K562 (cell line): ENCODE data around the gene TICAM1. TPM values are rescaled to one million over a fixed set of nuclear protein-coding genes. Genes with fewer than 3 reads are reported as not detected.

ENCODE experiments used
- BCOR ChIP-seq: fragments of 450-650 bp; IDR thresholded peaks from 2 replicates; pipeline ENCODE4 v1.6.1; 2016
- CAMTA2 ChIP-seq: fragments of 250-450 bp; sonication (Bioruptor Pico); conservative IDR thresholded peaks from 2 replicates; pipeline ENCODE4 v1.5.1; 2022
- COPS2 ChIP-seq: fragments of 450-650 bp; conservative IDR thresholded peaks from 2 replicates; pipeline ENCODE4 v1.6.1; 2016; ENCODE audit warnings: mild to moderate bottlenecking, moderate library complexity
- EZH2 ChIP-seq: IDR thresholded peaks from 2 replicates; pipeline ENCODE4 v1.6.1; 2012; ENCODE audit warnings: low read depth, mild to moderate bottlenecking, inconsistent platforms, low read length, borderline replicate concordance
- FOXK2 ChIP-seq, 2 experiments: fragments of 450-650 bp; IDR thresholded peaks in 1 of 2; conservative IDR thresholded peaks in 1 of 2; 2 replicates each; pipeline ENCODE4 v1.6.1; 2016; ENCODE audit warnings: low read depth in 2 of 2, mild to moderate bottlenecking in 1 of 2
- HNRNPUL1 ChIP-seq: fragments of 200-400 bp; formaldehyde crosslinking; IDR thresholded peaks from 2 replicates; pipeline ENCODE4 v1.6.1; 2017; ENCODE audit warnings: low read length
- HSF4 ChIP-seq: fragments of 250-450 bp; sonication (Bioruptor Pico); IDR thresholded peaks from 2 replicates; pipeline ENCODE4 v2.1.2; 2022; ENCODE audit warnings: mild to moderate bottlenecking, moderate library complexity, borderline replicate concordance
- JUND ChIP-seq, 2 experiments: IDR thresholded peaks; 2 replicates in 1 of 2; 3 replicates in 1 of 2; pipeline ENCODE4 v1.6.1; 2011; ENCODE audit warnings: borderline replicate concordance in 2 of 2, low read depth in 2 of 2, low read length in 2 of 2, improper control_type of control experiment in 1 of 2, missing biosample characterization in 1 of 2, missing genetic modification characterization in 1 of 2, missing genetic modification reagents in 1 of 2
- KLF1 ChIP-seq: fragments of 450-650 bp; IDR thresholded peaks from 2 replicates; pipeline ENCODE4 v1.6.1; 2016; ENCODE audit warnings: missing genetic modification characterization, missing compliant biosample characterization
- NCOR1 ChIP-seq: fragments of 450-650 bp; IDR thresholded peaks from 2 replicates; pipeline ENCODE4 v1.6.1; 2016; ENCODE audit warnings: mild to moderate bottlenecking, moderate library complexity
- PRMT5 ChIP-seq: sonication (generic); formaldehyde crosslinking; IDR thresholded peaks from 2 replicates; pipeline ENCODE4 v1.5.0; 2020; ENCODE audit warnings: missing genetic modification reagents
- SMARCA5 ChIP-seq: fragments of 450-650 bp; IDR thresholded peaks from 2 replicates; pipeline ENCODE4 v1.6.1; 2016
- SNIP1 ChIP-seq: fragments of 450-650 bp; IDR thresholded peaks from 2 replicates; pipeline ENCODE4 v1.7.1; 2017; ENCODE audit warnings: low read depth, mild to moderate bottlenecking
- THRA ChIP-seq: fragments of 450-650 bp; IDR thresholded peaks from 2 replicates; pipeline ENCODE4 v1.6.1; 2017; ENCODE audit warnings: mild to moderate bottlenecking, moderate library complexity
- ZNF384 ChIP-seq: IDR thresholded peaks from 2 replicates; pipeline ENCODE4 v1.6.1; 2012; ENCODE audit warnings: low read depth, low read length, improper control_type of control experiment
- ZNF41 ChIP-seq: fragments of 250-450 bp; sonication (Bioruptor Pico); conservative IDR thresholded peaks from 2 replicates; pipeline ENCODE4 v1.4.0; 2020; ENCODE audit warnings: mild to moderate bottlenecking
- ZNF444 ChIP-seq: fragments of 250-450 bp; sonication (Bioruptor Pico); IDR thresholded peaks from 2 replicates; pipeline ENCODE4 v1.4.0; 2020; ENCODE audit warnings: mild to moderate bottlenecking, moderate library complexity
- ZNF589 ChIP-seq: fragments of 200-800 bp; sonication (Bioruptor generic); IDR thresholded peaks from 2 replicates; pipeline ENCODE4 v1.6.1; 2016; ENCODE audit warnings: low read depth, missing genetic modification characterization, missing compliant biosample characterization
- polyA plus RNA-seq, 8 experiments: library from polyadenylated mRNA; depleted of rRNA in 4 of 8; stranded (reverse) in 5 of 8; unstranded in 3 of 8; fragments of >200 nt; fragmentation: Nextera tagmentation in 2 of 8; fragmentation: Illumina TruSeq in 1 of 8; extraction: Ambion mirVana in 2 of 8; extraction: Trizol in 1 of 8; gene quantifications; 2 replicates each; pipeline versions ENCODE4 v1.2.1 to v1.2.3, GENCODE V29; 2011 to 2014; ENCODE audit warnings: inconsistent platforms in 1 of 8, missing spikeins in 1 of 8
- total RNA-seq, 7 experiments: library from RNA; depleted of rRNA in 6 of 7; stranded (reverse); fragments of >200 nt in 6 of 7; fragmentation: Illumina TruSeq in 2 of 7; extraction: Trizol in 2 of 7; gene quantifications; 2 replicates each; pipeline versions ENCODE4 v1.2.1 to v1.2.3, GENCODE V29; 2011 to 2021; ENCODE audit warnings: low replicate concordance in 1 of 7
- TF ChIP-seq, protein P1 (sequence below): fragments of 450-650 bp; IDR thresholded peaks from 2 replicates; pipeline ENCODE4 v1.6.1; 2016; ENCODE audit warnings: borderline replicate concordance
- TF ChIP-seq, protein P2 (sequence below): fragments of 450-650 bp; IDR thresholded peaks from 2 replicates; pipeline ENCODE4 v1.7.1; 2018; ENCODE audit warnings: mild to moderate bottlenecking, low read depth; ENCODE audit not compliant: partially characterized antibody
- TF ChIP-seq, protein P3 (sequence below): fragments of 250-450 bp; sonication (Bioruptor Pico); IDR thresholded peaks from 2 replicates; pipeline ENCODE4 v1.5.0; 2020; ENCODE audit warnings: mild to moderate bottlenecking, borderline replicate concordance

TICAM1 gene
- total and polyA plus RNA-seq, 9 of the 15 experiments (the other 6 are each of a cell fraction or from before 2014, with no cell fraction given), result 0.07 to 11.6 (median 1.5) TPM

- TF ChIP-seq, protein P1, sequence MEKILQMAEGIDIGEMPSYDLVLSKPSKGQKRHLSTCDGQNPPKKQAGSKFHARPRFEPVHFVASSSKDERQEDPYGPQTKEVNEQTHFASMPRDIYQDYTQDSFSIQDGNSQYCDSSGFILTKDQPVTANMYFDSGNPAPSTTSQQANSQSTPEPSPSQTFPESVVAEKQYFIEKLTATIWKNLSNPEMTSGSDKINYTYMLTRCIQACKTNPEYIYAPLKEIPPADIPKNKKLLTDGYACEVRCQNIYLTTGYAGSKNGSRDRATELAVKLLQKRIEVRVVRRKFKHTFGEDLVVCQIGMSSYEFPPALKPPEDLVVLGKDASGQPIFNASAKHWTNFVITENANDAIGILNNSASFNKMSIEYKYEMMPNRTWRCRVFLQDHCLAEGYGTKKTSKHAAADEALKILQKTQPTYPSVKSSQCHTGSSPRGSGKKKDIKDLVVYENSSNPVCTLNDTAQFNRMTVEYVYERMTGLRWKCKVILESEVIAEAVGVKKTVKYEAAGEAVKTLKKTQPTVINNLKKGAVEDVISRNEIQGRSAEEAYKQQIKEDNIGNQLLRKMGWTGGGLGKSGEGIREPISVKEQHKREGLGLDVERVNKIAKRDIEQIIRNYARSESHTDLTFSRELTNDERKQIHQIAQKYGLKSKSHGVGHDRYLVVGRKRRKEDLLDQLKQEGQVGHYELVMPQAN, result peak; percentile 84; the same call in 1 of the 2 replicates
- TF ChIP-seq ZNF444 (CRISPR knock-in tag) (no peak), FOXK2 (conservative IDR thresholded peaks at IDR 0.05 in 1 of 2, IDR thresholded peaks at IDR 0.05 in 1 of 2; ENCODE audit: low read depth in 2 of 2) (peak; percentile 90 to 91), COPS2 (no peak), SNIP1 (no peak), JUND (IDR thresholded peaks at IDR 0.05; ENCODE audit: borderline replicate concordance, low read depth, low read length) (no peak), JUND (tag; IDR thresholded peaks at IDR 0.05; ENCODE audit: borderline replicate concordance, low read depth, low read length) (peak; percentile 54; the same call in 1 of the 3 replicates), ZNF589 (CRISPR knock-in tag) (peak; percentile 52; the same call in 1 of the 2 replicates), SMARCA5 (peak; percentile 95), NCOR1 (no peak), HNRNPUL1 (no peak), ZNF41 (no peak), THRA (no peak), CAMTA2 (CRISPR knock-in tag) (no peak), ZNF384 (peak; percentile 97), EZH2 (no peak), PRMT5 (CRISPR knock-in tag) (no peak), KLF1 (tag) (peak; percentile 83; the same call in 1 of the 2 replicates), BCOR (peak; percentile 99), HSF4 (no peak)
- TF ChIP-seq, protein P2, sequence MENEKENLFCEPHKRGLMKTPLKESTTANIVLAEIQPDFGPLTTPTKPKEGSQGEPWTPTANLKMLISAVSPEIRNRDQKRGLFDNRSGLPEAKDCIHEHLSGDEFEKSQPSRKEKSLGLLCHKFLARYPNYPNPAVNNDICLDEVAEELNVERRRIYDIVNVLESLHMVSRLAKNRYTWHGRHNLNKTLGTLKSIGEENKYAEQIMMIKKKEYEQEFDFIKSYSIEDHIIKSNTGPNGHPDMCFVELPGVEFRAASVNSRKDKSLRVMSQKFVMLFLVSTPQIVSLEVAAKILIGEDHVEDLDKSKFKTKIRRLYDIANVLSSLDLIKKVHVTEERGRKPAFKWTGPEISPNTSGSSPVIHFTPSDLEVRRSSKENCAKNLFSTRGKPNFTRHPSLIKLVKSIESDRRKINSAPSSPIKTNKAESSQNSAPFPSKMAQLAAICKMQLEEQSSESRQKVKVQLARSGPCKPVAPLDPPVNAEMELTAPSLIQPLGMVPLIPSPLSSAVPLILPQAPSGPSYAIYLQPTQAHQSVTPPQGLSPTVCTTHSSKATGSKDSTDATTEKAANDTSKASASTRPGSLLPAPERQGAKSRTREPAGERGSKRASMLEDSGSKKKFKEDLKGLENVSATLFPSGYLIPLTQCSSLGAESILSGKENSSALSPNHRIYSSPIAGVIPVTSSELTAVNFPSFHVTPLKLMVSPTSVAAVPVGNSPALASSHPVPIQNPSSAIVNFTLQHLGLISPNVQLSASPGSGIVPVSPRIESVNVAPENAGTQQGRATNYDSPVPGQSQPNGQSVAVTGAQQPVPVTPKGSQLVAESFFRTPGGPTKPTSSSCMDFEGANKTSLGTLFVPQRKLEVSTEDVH, result peak; percentile 55
- TF ChIP-seq, protein P3, sequence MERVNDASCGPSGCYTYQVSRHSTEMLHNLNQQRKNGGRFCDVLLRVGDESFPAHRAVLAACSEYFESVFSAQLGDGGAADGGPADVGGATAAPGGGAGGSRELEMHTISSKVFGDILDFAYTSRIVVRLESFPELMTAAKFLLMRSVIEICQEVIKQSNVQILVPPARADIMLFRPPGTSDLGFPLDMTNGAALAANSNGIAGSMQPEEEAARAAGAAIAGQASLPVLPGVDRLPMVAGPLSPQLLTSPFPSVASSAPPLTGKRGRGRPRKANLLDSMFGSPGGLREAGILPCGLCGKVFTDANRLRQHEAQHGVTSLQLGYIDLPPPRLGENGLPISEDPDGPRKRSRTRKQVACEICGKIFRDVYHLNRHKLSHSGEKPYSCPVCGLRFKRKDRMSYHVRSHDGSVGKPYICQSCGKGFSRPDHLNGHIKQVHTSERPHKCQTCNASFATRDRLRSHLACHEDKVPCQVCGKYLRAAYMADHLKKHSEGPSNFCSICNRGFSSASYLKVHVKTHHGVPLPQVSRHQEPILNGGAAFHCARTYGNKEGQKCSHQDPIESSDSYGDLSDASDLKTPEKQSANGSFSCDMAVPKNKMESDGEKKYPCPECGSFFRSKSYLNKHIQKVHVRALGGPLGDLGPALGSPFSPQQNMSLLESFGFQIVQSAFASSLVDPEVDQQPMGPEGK (CRISPR knock-in tag), result no peak
Observed at GRCh38 chr19:4867534-4868285, 36.2 kb upstream of the TICAM1 start, which contains the start of gene PLIN3 (continued).
